Fibroblast of pulmonary artery (primary cell): Measurements from ENCODE around the gene SSU72.

Experiments used
- DNase-seq: peaks from one replicate; pipeline ENCODE4 v3.0.0-alpha.2; 2010; ENCODE audit warnings: low read depth
- H3K4me3 ChIP-seq: replicated peaks from 2 replicates; pipeline ENCODE4 v1.5.1; 2011; ENCODE audit warnings: low read depth, mild to moderate bottlenecking, control low read depth, low read length, moderate library complexity
- TF ChIP-seq, protein P1 (sequence below): IDR thresholded peaks from 2 replicates; pipeline ENCODE4 v1.5.1; 2011; ENCODE audit warnings: mild to moderate bottlenecking, control low read depth, low read length, inconsistent platforms; ENCODE audit errors: missing control alignments

SSU72 gene

DNA sequence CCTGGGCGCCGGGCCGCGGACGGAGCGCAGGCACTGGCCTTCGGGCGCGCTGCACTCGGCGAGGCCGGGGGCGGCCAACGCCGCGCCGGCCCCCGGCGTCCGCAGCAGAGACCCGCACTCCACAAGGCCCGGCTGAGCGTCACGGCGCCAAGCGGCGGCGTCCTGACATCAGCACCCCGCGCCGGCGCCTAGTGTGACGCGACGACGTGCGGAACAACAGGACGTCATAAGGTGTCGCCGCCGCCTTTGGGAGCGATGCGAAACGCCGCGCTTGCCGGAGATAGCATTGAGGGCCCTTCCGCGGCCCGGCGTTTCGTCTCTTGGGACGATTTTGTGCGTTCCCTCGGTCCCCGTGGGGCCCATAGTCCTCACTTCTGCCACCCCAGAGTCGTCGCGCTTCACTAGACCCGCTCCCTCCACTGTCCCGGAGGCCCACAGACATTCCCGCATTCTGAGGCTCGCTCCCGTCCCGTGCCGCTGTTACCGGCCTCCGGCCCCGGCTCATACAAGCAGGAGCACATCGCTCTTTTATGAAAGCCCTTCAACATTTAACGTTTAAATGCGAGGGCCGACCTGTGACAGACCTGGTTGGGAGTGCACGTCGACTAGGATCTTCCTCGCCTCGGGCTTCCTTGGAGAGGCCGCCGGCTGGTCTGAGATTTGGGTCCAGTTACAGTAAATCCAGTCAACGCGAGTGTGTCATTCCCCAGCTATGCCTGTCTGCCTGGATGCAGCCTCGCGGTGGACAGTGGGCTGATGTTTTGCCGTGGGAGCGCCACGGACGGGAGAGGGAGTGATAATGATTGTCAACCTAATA lies at the start of gene SSU72:
SSU72 (minus strand) TSS at position 143 of the 817 bp plus-strand sequence. CDS start 306 bp downstream, outside the sequence.
- peak; percentile 94 for DNase-seq
- TF ChIP-seq, protein P1, sequence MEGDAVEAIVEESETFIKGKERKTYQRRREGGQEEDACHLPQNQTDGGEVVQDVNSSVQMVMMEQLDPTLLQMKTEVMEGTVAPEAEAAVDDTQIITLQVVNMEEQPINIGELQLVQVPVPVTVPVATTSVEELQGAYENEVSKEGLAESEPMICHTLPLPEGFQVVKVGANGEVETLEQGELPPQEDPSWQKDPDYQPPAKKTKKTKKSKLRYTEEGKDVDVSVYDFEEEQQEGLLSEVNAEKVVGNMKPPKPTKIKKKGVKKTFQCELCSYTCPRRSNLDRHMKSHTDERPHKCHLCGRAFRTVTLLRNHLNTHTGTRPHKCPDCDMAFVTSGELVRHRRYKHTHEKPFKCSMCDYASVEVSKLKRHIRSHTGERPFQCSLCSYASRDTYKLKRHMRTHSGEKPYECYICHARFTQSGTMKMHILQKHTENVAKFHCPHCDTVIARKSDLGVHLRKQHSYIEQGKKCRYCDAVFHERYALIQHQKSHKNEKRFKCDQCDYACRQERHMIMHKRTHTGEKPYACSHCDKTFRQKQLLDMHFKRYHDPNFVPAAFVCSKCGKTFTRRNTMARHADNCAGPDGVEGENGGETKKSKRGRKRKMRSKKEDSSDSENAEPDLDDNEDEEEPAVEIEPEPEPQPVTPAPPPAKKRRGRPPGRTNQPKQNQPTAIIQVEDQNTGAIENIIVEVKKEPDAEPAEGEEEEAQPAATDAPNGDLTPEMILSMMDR: no peak
- peak within 1 kb of the TSS; percentile 96 for H3K4me3 ChIP-seq

GRCh38 chr1:1623631-1624442 lies 49.2 kb upstream of the SSU72 start:
- no peak for DNase-seq
- no peak overlapping the region for H3K4me3 ChIP-seq
- TF ChIP-seq, protein P1: no peak

- no peak for DNase-seq
- H3K4me3 ChIP-seq: no peak overlapping the region
- TF ChIP-seq, protein P1: no peak
Measured at GRCh38 chr1:1623181-1623630, 48.5 kb upstream of the SSU72 start.

- TF ChIP-seq, protein P1: no peak
- H3K4me3 ChIP-seq: no peak overlapping the region
- no peak for DNase-seq
Measured at GRCh38 chr1:1622788-1623094, 48.1 kb upstream of the SSU72 start.

DNA sequence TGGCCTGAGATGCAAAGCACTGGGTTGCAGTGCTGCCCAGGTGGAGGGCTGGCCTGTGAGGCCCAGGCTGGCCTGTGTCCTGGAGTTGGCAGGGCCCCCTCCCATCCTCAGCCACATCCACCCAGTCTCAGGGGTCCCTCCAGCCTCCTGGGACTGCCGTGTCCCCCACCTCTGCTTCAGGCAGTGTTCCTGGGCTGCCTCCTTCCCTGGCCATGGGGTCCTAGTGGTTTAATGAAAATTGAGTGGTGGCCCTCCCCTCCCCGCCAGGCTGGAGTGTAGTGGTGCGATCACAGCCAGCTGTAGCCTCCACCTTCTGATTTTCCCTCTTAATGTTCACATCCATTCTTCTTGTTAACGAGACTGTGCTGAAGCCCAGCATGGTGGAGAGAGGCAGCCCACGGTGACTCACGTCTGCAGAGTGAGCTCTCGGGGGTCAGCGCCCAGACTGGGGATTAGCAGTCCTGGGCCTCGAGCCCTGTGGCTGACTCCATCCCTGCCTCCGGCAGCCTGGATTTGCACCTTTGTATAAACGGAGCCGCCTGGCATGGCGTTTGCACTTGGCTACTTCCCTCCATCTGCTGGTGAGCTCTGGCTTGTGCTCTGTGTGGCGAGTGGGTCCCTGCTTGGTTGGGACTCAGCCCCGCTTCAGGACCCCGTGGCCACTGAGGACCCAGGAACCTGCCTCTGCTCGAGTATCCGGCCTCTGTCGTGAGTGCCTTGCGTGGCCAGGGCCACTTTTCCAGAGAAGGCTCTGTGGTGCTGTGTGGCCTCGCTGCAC lies 47.5 kb upstream of the SSU72 start:
- H3K4me3 ChIP-seq: no peak overlapping the region
- no peak for DNase-seq
- TF ChIP-seq, protein P1: no peak

GRCh38 chr1:1621173-1622009 lies 46.7 kb upstream of the SSU72 start:
- TF ChIP-seq, protein P1: no peak
- no peak for DNase-seq
- no peak overlapping the region for H3K4me3 ChIP-seq
